HepG2 (cell line): ENCODE measurements around the gene THOC6. TPM values are rescaled to one million over a fixed set of nuclear protein-coding genes. Genes with fewer than 3 reads are reported as not detected.

Source experiments
- ARNT2 ChIP-seq: sonication (generic); formaldehyde crosslinking; IDR thresholded peaks from 2 replicates; pipeline ENCODE4 v1.8.0; 2022; ENCODE audit warnings: mild to moderate bottlenecking, low read depth, missing genetic modification reagents, moderate library complexity
- ATF7-NPFF ChIP-seq: sonication (generic); formaldehyde crosslinking; IDR thresholded peaks from 2 replicates; pipeline ENCODE4 v1.8.1; 2023; ENCODE audit warnings: mild to moderate bottlenecking, low read depth, missing genetic modification reagents, moderate library complexity
- CEBPG ChIP-seq: IDR thresholded peaks from 2 replicates; pipeline ENCODE4 v1.6.1; 2016
- DNMT1 ChIP-seq: sonication (generic); formaldehyde crosslinking; IDR thresholded peaks from 2 replicates; pipeline ENCODE4 v1.5.1; 2020; ENCODE audit warnings: mild to moderate bottlenecking, missing genetic modification reagents
- ELF1 ChIP-seq: sonication (generic); formaldehyde crosslinking; IDR thresholded peaks from 2 replicates; pipeline ENCODE4 v1.4.0; 2020; ENCODE audit warnings: missing genetic modification reagents
- EP300 ChIP-seq, 3 experiments: sonication (generic) in 1 of 3; formaldehyde crosslinking in 1 of 3; IDR thresholded peaks; 2 replicates each; pipeline versions ENCODE4 v1.5.1 to v1.6.1; 2011 to 2020; ENCODE audit warnings: low read depth in 2 of 3, low read length in 2 of 3, borderline replicate concordance in 1 of 3, improper control_type of control experiment in 1 of 3, mild to moderate bottlenecking in 1 of 3, missing genetic modification reagents in 1 of 3, moderate library complexity in 1 of 3
- ETV5 ChIP-seq: IDR thresholded peaks from 2 replicates; pipeline ENCODE4 v1.6.1; 2018; ENCODE audit warnings: missing biosample characterization, missing genetic modification reagents, inconsistent platforms, borderline replicate concordance
- KLF6 ChIP-seq: IDR thresholded peaks from 2 replicates; pipeline ENCODE4 v1.8.0; 2016; ENCODE audit warnings: missing biosample characterization, missing genetic modification reagents
- NFYC ChIP-seq: IDR thresholded peaks from 2 replicates; pipeline ENCODE4 v1.6.1; 2016; ENCODE audit warnings: missing genetic modification reagents, missing compliant biosample characterization
- TOE1 ChIP-seq: sonication (generic); formaldehyde crosslinking; IDR thresholded peaks from 2 replicates; pipeline ENCODE4 v1.4.0; 2020; ENCODE audit warnings: mild to moderate bottlenecking, missing genetic modification reagents
- ZNF20 ChIP-seq: sonication (generic); formaldehyde crosslinking; IDR thresholded peaks from 2 replicates; pipeline ENCODE4 v1.4.0; 2020; ENCODE audit warnings: mild to moderate bottlenecking, moderate library complexity, missing genetic modification reagents
- ZNF329 ChIP-seq: sonication (generic); formaldehyde crosslinking; IDR thresholded peaks from 2 replicates; pipeline ENCODE4 v1.9.0; 2021; ENCODE audit warnings: low read depth, mild to moderate bottlenecking, missing genetic modification reagents
- ZNF747 ChIP-seq: sonication (generic); formaldehyde crosslinking; IDR thresholded peaks from 2 replicates; pipeline ENCODE4 v1.8.1; 2023; ENCODE audit warnings: missing genetic modification reagents, mild to moderate bottlenecking, borderline replicate concordance
- ZNF772 ChIP-seq: sonication (generic); formaldehyde crosslinking; IDR thresholded peaks from 2 replicates; pipeline ENCODE4 v1.5.0; 2020; ENCODE audit warnings: mild to moderate bottlenecking, missing genetic modification reagents
- polyA plus RNA-seq, 8 experiments: library from polyadenylated mRNA; depleted of rRNA in 3 of 8; stranded (reverse) in 7 of 8; unstranded in 1 of 8; fragments of >200 nt; fragmentation: Illumina TruSeq in 4 of 8; extraction: Trizol in 4 of 8; gene quantifications; 2 replicates each; pipeline versions ENCODE4 v1.2.1 to v1.2.3, GENCODE V29; 2011 to 2016; ENCODE audit warnings: low read depth in 4 of 8, missing spikeins in 1 of 8, mixed read lengths in 1 of 8; ENCODE audit not compliant: insufficient read depth in 1 of 8
- total RNA-seq, 5 experiments: library from RNA; depleted of rRNA; stranded (reverse); fragments of >200 nt; fragmentation: Illumina TruSeq; extraction: Trizol; gene quantifications; 2 replicates each; pipeline ENCODE4 v1.2.3, GENCODE V29; 2016; ENCODE audit warnings: low read depth in 1 of 5
- TF ChIP-seq, protein P1 (sequence below): sonication (generic); formaldehyde crosslinking; IDR thresholded peaks from 2 replicates; pipeline ENCODE4 v1.5.0; 2020; ENCODE audit warnings: mild to moderate bottlenecking, missing genetic modification reagents
- TF ChIP-seq, protein P2 (sequence below): IDR thresholded peaks from 2 replicates; pipeline ENCODE4 v1.6.1; 2016; ENCODE audit warnings: mild to moderate bottlenecking
- TF ChIP-seq, protein P3 (sequence below): sonication (generic); formaldehyde crosslinking; IDR thresholded peaks from 2 replicates; pipeline ENCODE4 v1.5.0; 2020; ENCODE audit warnings: mild to moderate bottlenecking, missing genetic modification reagents
- TF ChIP-seq, protein P4 (sequence below): sonication (generic); formaldehyde crosslinking; IDR thresholded peaks from 2 replicates; pipeline ENCODE4 v1.8.0; 2022; ENCODE audit warnings: mild to moderate bottlenecking, missing genetic modification reagents; ENCODE audit not compliant: insufficient replicate concordance
- TF ChIP-seq, protein P5 (sequence below): sonication (generic); formaldehyde crosslinking; IDR thresholded peaks from 2 replicates; pipeline ENCODE4 v1.5.1; 2020; ENCODE audit warnings: mild to moderate bottlenecking, moderate library complexity, missing genetic modification reagents

Gene THOC6
- total and polyA plus RNA-seq, 2 of the 13 experiments (the other 11 are each of a cell fraction or from before 2014, with no cell fraction given) = 32.1 to 37.0 TPM

DNA sequence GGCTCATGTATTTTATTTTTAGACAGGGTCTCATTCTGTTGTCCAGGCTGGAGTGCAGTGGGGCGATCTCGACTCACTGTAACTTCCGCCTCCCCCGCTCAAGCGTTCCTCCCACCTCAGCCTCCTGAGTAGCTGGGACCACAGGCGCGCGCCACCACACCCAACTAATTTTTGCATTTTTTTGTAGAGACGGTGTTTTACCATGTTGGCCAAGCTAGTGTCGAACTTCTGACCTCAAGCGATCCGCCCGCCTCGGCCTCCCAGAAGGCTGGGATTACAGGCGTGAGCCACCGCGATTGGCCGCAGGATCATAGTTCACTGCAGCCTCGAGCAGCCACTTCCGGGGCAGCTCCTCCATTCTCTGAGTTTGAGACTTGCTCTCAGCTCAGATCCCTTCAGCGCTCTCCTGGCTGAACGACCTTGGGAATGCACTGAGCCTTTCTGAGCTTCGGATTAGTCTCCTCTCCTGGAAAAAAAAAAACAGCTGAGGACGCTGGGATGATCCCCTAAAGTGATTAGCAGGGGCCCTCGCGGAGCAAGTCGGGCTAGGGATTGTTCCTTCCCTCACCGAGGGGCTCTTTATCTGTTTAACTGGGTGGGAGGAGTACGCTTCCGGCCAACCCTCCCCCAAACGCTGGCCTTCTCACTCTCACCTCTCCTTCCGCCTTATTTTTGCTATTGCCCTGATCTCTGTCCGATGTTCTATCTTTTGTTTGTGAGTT lies 42.5 kb upstream of the THOC6 start (continued):
- TF ChIP-seq ZNF20 (CRISPR knock-in tag) (0 out of 2 replicates have a peak, but pooled peaks have one; percentile 70), ZNF329 (CRISPR knock-in tag) (no peak), DNMT1 (CRISPR knock-in tag) (no peak), ARNT2 (CRISPR knock-in tag) (0 out of 2 replicates have a peak, but pooled peaks have one; percentile 19), CEBPG (peak; percentile 20; the same call in 1 of the 2 replicates), EP300 (IDR thresholded peaks at IDR 0.05; ENCODE audit: low read depth in 2 of 2, low read length in 2 of 2) (no peak), EP300 (CRISPR knock-in tag; IDR thresholded peaks at IDR 0.05; ENCODE audit: borderline replicate concordance) (no peak), TOE1 (CRISPR knock-in tag) (no peak), ZNF772 (0 out of 2 replicates have a peak, but pooled peaks have one; percentile 24), ETV5 (CRISPR knock-in tag) (peak; percentile 81; the same call in 1 of the 2 replicates), NFYC (CRISPR knock-in tag) (peak; percentile 55), ZNF747 (CRISPR knock-in tag) (no peak), ELF1 (CRISPR knock-in tag) (peak; percentile 86), KLF6 (peak; percentile 43; the same call in 1 of the 2 replicates), ATF7-NPFF (no peak)
- TF ChIP-seq, protein P1, sequence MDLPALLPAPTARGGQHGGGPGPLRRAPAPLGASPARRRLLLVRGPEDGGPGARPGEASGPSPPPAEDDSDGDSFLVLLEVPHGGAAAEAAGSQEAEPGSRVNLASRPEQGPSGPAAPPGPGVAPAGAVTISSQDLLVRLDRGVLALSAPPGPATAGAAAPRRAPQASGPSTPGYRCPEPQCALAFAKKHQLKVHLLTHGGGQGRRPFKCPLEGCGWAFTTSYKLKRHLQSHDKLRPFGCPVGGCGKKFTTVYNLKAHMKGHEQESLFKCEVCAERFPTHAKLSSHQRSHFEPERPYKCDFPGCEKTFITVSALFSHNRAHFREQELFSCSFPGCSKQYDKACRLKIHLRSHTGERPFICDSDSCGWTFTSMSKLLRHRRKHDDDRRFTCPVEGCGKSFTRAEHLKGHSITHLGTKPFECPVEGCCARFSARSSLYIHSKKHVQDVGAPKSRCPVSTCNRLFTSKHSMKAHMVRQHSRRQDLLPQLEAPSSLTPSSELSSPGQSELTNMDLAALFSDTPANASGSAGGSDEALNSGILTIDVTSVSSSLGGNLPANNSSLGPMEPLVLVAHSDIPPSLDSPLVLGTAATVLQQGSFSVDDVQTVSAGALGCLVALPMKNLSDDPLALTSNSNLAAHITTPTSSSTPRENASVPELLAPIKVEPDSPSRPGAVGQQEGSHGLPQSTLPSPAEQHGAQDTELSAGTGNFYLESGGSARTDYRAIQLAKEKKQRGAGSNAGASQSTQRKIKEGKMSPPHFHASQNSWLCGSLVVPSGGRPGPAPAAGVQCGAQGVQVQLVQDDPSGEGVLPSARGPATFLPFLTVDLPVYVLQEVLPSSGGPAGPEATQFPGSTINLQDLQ (CRISPR knock-in tag) = no peak
- TF ChIP-seq, protein P2, sequence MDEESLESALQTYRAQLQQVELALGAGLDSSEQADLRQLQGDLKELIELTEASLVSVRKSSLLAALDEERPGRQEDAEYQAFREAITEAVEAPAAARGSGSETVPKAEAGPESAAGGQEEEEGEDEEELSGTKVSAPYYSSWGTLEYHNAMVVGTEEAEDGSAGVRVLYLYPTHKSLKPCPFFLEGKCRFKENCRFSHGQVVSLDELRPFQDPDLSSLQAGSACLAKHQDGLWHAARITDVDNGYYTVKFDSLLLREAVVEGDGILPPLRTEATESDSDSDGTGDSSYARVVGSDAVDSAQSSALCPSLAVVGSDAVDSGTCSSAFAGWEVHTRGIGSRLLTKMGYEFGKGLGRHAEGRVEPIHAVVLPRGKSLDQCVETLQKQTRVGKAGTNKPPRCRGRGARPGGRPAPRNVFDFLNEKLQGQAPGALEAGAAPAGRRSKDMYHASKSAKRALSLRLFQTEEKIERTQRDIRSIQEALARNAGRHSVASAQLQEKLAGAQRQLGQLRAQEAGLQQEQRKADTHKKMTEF (CRISPR knock-in tag) = peak; percentile 57; the same call in 1 of the 2 replicates
- TF ChIP-seq, protein P3, sequence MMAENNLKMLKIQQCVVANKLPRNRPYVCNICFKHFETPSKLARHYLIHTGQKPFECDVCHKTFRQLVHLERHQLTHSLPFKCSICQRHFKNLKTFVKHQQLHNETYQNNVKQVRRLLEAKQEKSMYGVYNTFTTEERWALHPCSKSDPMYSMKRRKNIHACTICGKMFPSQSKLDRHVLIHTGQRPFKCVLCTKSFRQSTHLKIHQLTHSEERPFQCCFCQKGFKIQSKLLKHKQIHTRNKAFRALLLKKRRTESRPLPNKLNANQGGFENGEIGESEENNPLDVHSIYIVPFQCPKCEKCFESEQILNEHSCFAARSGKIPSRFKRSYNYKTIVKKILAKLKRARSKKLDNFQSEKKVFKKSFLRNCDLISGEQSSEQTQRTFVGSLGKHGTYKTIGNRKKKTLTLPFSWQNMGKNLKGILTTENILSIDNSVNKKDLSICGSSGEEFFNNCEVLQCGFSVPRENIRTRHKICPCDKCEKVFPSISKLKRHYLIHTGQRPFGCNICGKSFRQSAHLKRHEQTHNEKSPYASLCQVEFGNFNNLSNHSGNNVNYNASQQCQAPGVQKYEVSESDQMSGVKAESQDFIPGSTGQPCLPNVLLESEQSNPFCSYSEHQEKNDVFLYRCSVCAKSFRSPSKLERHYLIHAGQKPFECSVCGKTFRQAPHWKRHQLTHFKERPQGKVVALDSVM (CRISPR knock-in tag) = peak; percentile 60; the same call in 1 of the 2 replicates
- TF ChIP-seq, protein P4, sequence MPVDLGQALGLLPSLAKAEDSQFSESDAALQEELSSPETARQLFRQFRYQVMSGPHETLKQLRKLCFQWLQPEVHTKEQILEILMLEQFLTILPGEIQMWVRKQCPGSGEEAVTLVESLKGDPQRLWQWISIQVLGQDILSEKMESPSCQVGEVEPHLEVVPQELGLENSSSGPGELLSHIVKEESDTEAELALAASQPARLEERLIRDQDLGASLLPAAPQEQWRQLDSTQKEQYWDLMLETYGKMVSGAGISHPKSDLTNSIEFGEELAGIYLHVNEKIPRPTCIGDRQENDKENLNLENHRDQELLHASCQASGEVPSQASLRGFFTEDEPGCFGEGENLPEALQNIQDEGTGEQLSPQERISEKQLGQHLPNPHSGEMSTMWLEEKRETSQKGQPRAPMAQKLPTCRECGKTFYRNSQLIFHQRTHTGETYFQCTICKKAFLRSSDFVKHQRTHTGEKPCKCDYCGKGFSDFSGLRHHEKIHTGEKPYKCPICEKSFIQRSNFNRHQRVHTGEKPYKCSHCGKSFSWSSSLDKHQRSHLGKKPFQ = peak; percentile 75
- TF ChIP-seq, protein P5, sequence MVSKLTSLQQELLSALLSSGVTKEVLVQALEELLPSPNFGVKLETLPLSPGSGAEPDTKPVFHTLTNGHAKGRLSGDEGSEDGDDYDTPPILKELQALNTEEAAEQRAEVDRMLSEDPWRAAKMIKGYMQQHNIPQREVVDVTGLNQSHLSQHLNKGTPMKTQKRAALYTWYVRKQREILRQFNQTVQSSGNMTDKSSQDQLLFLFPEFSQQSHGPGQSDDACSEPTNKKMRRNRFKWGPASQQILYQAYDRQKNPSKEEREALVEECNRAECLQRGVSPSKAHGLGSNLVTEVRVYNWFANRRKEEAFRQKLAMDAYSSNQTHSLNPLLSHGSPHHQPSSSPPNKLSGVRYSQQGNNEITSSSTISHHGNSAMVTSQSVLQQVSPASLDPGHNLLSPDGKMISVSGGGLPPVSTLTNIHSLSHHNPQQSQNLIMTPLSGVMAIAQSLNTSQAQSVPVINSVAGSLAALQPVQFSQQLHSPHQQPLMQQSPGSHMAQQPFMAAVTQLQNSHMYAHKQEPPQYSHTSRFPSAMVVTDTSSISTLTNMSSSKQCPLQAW (CRISPR knock-in tag) = 0 out of 2 replicates have a peak, but pooled peaks have one; percentile 37
